Measurements from ENCODE around the gene C17orf58. TPM values are rescaled to one million over a fixed set of nuclear protein-coding genes. Genes with fewer than 3 reads are reported as not detected.

The C17orf58 gene
- total and polyA plus RNA-seq, 2 of the 8 experiments (the other 6 are each of a cell fraction or from before 2014, with no cell fraction given) = 22.6 to 24.1 TPM

DNA sequence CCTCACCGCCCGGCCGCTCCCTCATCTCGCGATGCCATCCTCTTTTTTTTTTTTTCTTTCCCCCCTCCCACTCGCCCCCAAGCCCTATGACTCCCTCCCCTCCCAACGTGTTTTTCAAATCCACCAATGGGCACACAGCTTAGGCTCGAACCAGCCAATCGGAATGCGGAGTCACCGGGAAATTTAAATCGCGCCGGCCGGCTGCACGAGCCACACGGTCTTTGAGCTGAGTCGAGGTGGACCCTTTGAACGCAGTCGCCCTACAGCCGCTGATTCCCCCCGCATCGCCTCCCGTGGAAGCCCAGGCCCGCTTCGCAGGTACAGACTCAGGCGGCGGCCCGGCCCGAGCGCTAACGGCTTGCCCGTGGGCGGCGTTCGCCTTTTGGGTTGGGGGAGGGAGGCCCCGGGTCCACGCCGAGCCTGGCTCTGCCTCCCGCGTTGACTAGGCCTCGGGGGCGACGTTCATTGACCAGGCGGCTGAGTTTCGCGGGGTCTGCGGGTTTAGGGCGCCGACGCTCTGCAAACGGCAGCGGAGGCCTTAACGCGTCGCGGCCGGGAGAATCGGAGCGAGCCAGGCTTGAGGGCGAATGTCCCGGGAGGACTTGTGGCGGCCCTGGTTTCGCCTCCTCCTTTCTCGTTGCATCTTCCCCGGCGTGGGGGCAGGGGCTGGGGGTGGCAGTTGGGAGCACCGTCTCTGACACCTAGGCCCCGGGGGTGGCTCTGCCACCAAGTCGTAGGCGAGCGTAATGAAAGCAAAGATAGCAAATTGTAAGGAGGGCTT is 39.4 kb upstream of the C17orf58 start, which contains the start of gene KPNA2:
TSS of gene KPNA2 (plus strand) at position 213 of the 781 bp plus-strand sequence. CDS start 1,398 bp downstream, outside the sequence.
- Histone ChIP-seq H3K14ac (ENCODE audit: insufficient read length) (peak within 1 kb of the TSS; percentile 100), H3K4me3 (ENCODE audit: extremely low read depth in 1 of 4, insufficient read depth in 2 of 4, low read depth in 3 of 4, low read length in 4 of 4) (peak within 1 kb of the TSS; percentile 92 to 98 (median 94)), H2BK15ac (ENCODE audit: low read length) (no peak within 1 kb of the TSS), H3K79me2 (ENCODE audit: control insufficient read depth in 1 of 2, insufficient read depth in 2 of 2, low read length in 2 of 2) (peaks cover 9 to 47% of the 10 kb centered on the region in 2 experiments), H2BK12ac (ENCODE audit: low read depth, low read length) (no peak within 1 kb of the TSS), H3K79me1 (ENCODE audit: low read depth, low read length) (0 out of 2 replicates have a peak, but pooled peaks cover 3% of the 10 kb centered on the region), H3K9ac (replicated peaks in 1 of 4; ENCODE audit: extremely low read depth in 1 of 4, low read depth in 3 of 4, low read length in 3 of 4) (peak within 1 kb of the TSS; percentile 88 to 100 (median 98)), H2BK5ac (ENCODE audit: low read depth, low read length) (peak within 1 kb of the TSS; percentile 95), H4K5ac (ENCODE audit: insufficient read length, low read depth, low read length) (peak within 1 kb of the TSS; percentile 94), H3K18ac (ENCODE audit: extremely low read depth, low read length) (peak within 1 kb of the TSS; percentile 99), H3K4ac (replicated peaks; ENCODE audit: insufficient read length, low read depth, low read length) (peak within 1 kb of the TSS; percentile 97), H2BK20ac (ENCODE audit: low read length) (no peak within 1 kb of the TSS), H4K8ac (ENCODE audit: extremely low read depth, insufficient read depth, low read length) (peak within 1 kb of the TSS; percentile 98), H3K27ac (ENCODE audit: low read depth, low read length) (peak within 1 kb of the TSS; percentile 96), H3K23ac (ENCODE audit: insufficient read length) (peak within 1 kb of the TSS; percentile 73), H3K36me3 (ENCODE audit: control insufficient read depth in 2 of 4, insufficient read depth in 4 of 4, low read length in 3 of 4) (peaks cover 23 to 43% (median 36%) of the 10 kb centered on the region in 4 experiments), H2AK5ac (ENCODE audit: low read depth, low read length) (0 out of 2 replicates have a peak within 1 kb of the TSS, but pooled peaks have one; percentile 18), H3K4me2 (ENCODE audit: insufficient read depth in 1 of 2, low read depth in 2 of 2, low read length in 2 of 2) (peak within 1 kb of the TSS; percentile 68 to 78), H3K23me2 (ENCODE audit: low read depth, low read length) (peaks cover 2% of the 10 kb centered on the region; the same call in 1 of the 2 replicates), H2AFZ (ENCODE audit: low read length) (no peak within 1 kb of the TSS), H4K91ac (replicated peaks; ENCODE audit: insufficient read length, low read length) (peak within 1 kb of the TSS; percentile 89), H2BK120ac (replicated peaks; ENCODE audit: low read depth, low read length) (peak within 1 kb of the TSS; percentile 72), H3K9me3 (ENCODE audit: insufficient read depth in 2 of 2, low read depth in 1 of 2, low read length in 1 of 2) (no peaks in the 10 kb centered on the region), H4K20me1 (replicated peaks in 1 of 2; ENCODE audit: control insufficient read depth in 1 of 2, insufficient read depth in 2 of 2, low read length in 2 of 2) (peaks cover 10 to 17% of the 10 kb centered on the region in 2 experiments), H3K27me3 (replicated peaks in 1 of 4; ENCODE audit: control insufficient read depth in 3 of 4, extremely low read depth in 1 of 4, insufficient read depth in 3 of 4, low read length in 3 of 4) (no peaks in the 10 kb centered on the region), H3K56ac (replicated peaks; ENCODE audit: insufficient read length, low read depth, low read length) (peak within 1 kb of the TSS; percentile 91), H3K4me1 (replicated peaks in 1 of 4; ENCODE audit: control insufficient read depth in 3 of 4, insufficient read depth in 4 of 4, low read length in 3 of 4) (peaks cover 5 to 16% (median 11%) of the 10 kb centered on the region in 4 experiments; a peak in 6 of 7 replicates)
- WGBS, 2 experiments (ENCODE audit: extremely low coverage in 1 of 2, insufficient coverage in 1 of 2, insufficient read length in 1 of 2, insufficient replicate concordance in 2 of 2, low coverage in 1 of 2, low lambda C conversion rate in 2 of 2, missing lambda C conversion rate in 1 of 2) = 1% methylated on average over 52 of the region's 72 CpGs; no CpG with 5 or more reads in 1 of the 2 experiments
- ChIA-PET POLR2A (ENCODE audit: partially characterized antibody) (interaction anchor here (0.6 to 9.6 kb wide), 26 partner anchors 7 to 361 kb away, joined by 3 to 134 read pairs (median 4); partner anchors contain the start of gene C17orf58), CTCF (ENCODE audit: partially characterized antibody) (interaction anchor here (1.0 to 2.0 kb wide), 2 partner anchors 13 to 14 kb away, joined by 3 to 13 read pairs; no protein-coding TSS in a partner anchor)
- FAIRE-seq (no peak), DNase-seq (ENCODE audit: low read depth in 1 of 2, low spot score in 2 of 2) (peak; percentile 93 to 94)
- TF ChIP-seq, protein P1, sequence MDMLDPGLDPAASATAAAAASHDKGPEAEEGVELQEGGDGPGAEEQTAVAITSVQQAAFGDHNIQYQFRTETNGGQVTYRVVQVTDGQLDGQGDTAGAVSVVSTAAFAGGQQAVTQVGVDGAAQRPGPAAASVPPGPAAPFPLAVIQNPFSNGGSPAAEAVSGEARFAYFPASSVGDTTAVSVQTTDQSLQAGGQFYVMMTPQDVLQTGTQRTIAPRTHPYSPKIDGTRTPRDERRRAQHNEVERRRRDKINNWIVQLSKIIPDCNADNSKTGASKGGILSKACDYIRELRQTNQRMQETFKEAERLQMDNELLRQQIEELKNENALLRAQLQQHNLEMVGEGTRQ (IDR thresholded peaks at IDR 0.05; ENCODE audit: low read length) = 0 out of 2 replicates have a peak, but pooled peaks have one; percentile 13
- TF ChIP-seq CREB1 (IDR thresholded peaks at IDR 0.05) = peak; percentile 58; the same call in 1 of the 2 replicates
- peak; percentile 76 for TF ChIP-seq MAX (IDR thresholded peaks at IDR 0.05)
- TF ChIP-seq SP1 (IDR thresholded peaks at IDR 0.05; ENCODE audit: low read depth, low read length) = peak; percentile 70; the same call in 1 of the 2 replicates
- no peak for TF ChIP-seq CEBPB (IDR thresholded peaks at IDR 0.05; ENCODE audit: low read depth, low read length)
- peak; percentile 79 for TF ChIP-seq BRCA1 (IDR thresholded peaks at IDR 0.05; ENCODE audit: low read depth, low read length)
- TF ChIP-seq BCL11A (IDR thresholded peaks at IDR 0.05; ENCODE audit: low read depth in 2 of 2, low read length in 2 of 2) = no peak
- TF ChIP-seq JUND (IDR thresholded peaks at IDR 0.05; ENCODE audit: low read length) = peak; percentile 28; the same call in 1 of the 2 replicates
- peak; percentile 79 for TF ChIP-seq KDM4A (IDR thresholded peaks at IDR 0.05; ENCODE audit: low read depth, low read length, severe bottlenecking)
- TF ChIP-seq PHF8 (conservative IDR thresholded peaks at IDR 0.05; ENCODE audit: low read depth, low read length) = peak; percentile 99

Measured in H1 (cell line).